ENCODE results near the gene RALGAPA1.
"Not testable (repeated sequence)": the region's sequence is repeated elsewhere in the genome, so short reads cannot be mapped to it uniquely, and the experiment has no call there.

Gene RALGAPA1

GRCh38 chr14:35619461-35619860 lies 189.6 kb downstream of the RALGAPA1 start:
- DNase-seq, result not testable (repeated sequence)

- DNase-seq, result no peak
Measured at GRCh38 chr14:35617500-35617899, 191.6 kb downstream of the RALGAPA1 start.

GRCh38 chr14:35607380-35607779 lies 201.7 kb downstream of the RALGAPA1 start:
- DNase-seq, result no peak

GRCh38 chr14:35600253-35600652 lies 208.8 kb downstream of the RALGAPA1 start:
- DNase-seq, result no peak

GRCh38 chr14:35594616-35595015 lies 214.5 kb downstream of the RALGAPA1 start:
- no peak for DNase-seq

GRCh38 chr14:35587373-35587772 lies 221.7 kb downstream of the RALGAPA1 start:
- not testable (repeated sequence) for DNase-seq

GRCh38 chr14:35578639-35579038 lies 230.5 kb downstream of the RALGAPA1 start:
- no peak for DNase-seq

GRCh38 chr14:35578135-35578534 lies 231.0 kb downstream of the RALGAPA1 start:
- DNase-seq, result no peak

GRCh38 chr14:35576856-35577255 lies 232.2 kb downstream of the RALGAPA1 start:
- DNase-seq, result no peak

GRCh38 chr14:35576260-35576659 lies 232.8 kb downstream of the RALGAPA1 start:
- no peak for DNase-seq

GRCh38 chr14:35573911-35574310 lies 235.2 kb downstream of the RALGAPA1 start:
- no peak for DNase-seq

GRCh38 chr14:35571598-35571997 lies 237.5 kb downstream of the RALGAPA1 start:
- no peak for DNase-seq

- DNase-seq, result no peak
Measured at GRCh38 chr14:35565871-35566464, 243.1 kb downstream of the RALGAPA1 start.

GRCh38 chr14:35558680-35559079 lies 250.4 kb downstream of the RALGAPA1 start:
- no peak for DNase-seq

GRCh38 chr14:35557221-35557747 lies 251.8 kb downstream of the RALGAPA1 start:
- no peak for DNase-seq

GRCh38 chr14:35556548-35556947 lies 252.5 kb downstream of the RALGAPA1 start:
- no peak for DNase-seq

- DNase-seq, result no peak
Measured at GRCh38 chr14:35553808-35554207, 255.3 kb downstream of the RALGAPA1 start.

GRCh38 chr14:35551081-35551480 lies 258.0 kb downstream of the RALGAPA1 start:
- no peak for DNase-seq

- no peak for DNase-seq
Measured at GRCh38 chr14:35549551-35549950, 259.5 kb downstream of the RALGAPA1 start.

GRCh38 chr14:35543006-35543405 lies 266.1 kb downstream of the RALGAPA1 start:
- DNase-seq, result no peak

GRCh38 chr14:35539969-35540368 lies 269.1 kb downstream of the RALGAPA1 start:
- DNase-seq, result no peak

- no peak for DNase-seq
Measured at GRCh38 chr14:35535483-35536112, 273.5 kb downstream of the RALGAPA1 start.

- peak; percentile 64 for DNase-seq
Measured at GRCh38 chr14:35534873-35535482, 274.1 kb downstream of the RALGAPA1 start.

- peak; percentile 19 for DNase-seq
Measured at GRCh38 chr14:35534208-35534872, 274.8 kb downstream of the RALGAPA1 start.
